H9 (cell line): ENCODE data around the gene NKD2. TPM values are rescaled to one million over a fixed set of nuclear protein-coding genes. Genes with fewer than 3 reads are reported as not detected.

Source experiments
- DNase-seq: peaks from one replicate; pipeline ENCODE4 v3.0.0-alpha.2; 2017
- H2AFZ ChIP-seq: one replicate; pipeline ENCODE4 v1.6.1; 2013; ENCODE audit warnings: mild to moderate bottlenecking, low read length, control low read depth, moderate library complexity
- H2AK5ac ChIP-seq: 2 replicates; pipeline ENCODE4 v1.6.1; 2013; ENCODE audit warnings: low read length, control low read depth, mixed read lengths; ENCODE audit not compliant: insufficient read length
- H2BK120ac ChIP-seq: one replicate; pipeline ENCODE4 v1.6.1; 2013; ENCODE audit warnings: low read depth, mild to moderate bottlenecking, low read length, control low read depth, inconsistent platforms; ENCODE audit not compliant: poor library complexity, severe bottlenecking
- H2BK12ac ChIP-seq: 2 replicates; pipeline ENCODE4 v1.6.1; 2013; ENCODE audit warnings: low read length, control low read depth, mixed read lengths, low read depth; ENCODE audit not compliant: insufficient read length
- H2BK15ac ChIP-seq: 2 replicates; pipeline ENCODE4 v1.6.1; 2013; ENCODE audit warnings: low read depth, low read length, control low read depth
- H2BK20ac ChIP-seq: one replicate; pipeline ENCODE4 v1.6.1; 2013; ENCODE audit warnings: low read depth, mild to moderate bottlenecking, low read length, control low read depth, inconsistent platforms; ENCODE audit not compliant: poor library complexity, severe bottlenecking
- H2BK5ac ChIP-seq: 2 replicates; pipeline ENCODE4 v1.6.1; 2013; ENCODE audit warnings: low read length, control low read depth, mixed read lengths; ENCODE audit not compliant: insufficient read length
- H3K14ac ChIP-seq: 2 replicates; pipeline ENCODE4 v1.6.1; 2013; ENCODE audit warnings: low read length, control low read depth; ENCODE audit not compliant: insufficient read depth
- H3K18ac ChIP-seq: 2 replicates; pipeline ENCODE4 v1.6.1; 2013; ENCODE audit warnings: low read depth, mild to moderate bottlenecking, mixed read lengths, low read length, control low read depth; ENCODE audit not compliant: insufficient read length
- H3K23ac ChIP-seq: 2 replicates; pipeline ENCODE4 v1.6.1; 2013; ENCODE audit warnings: low read length, control low read depth, mixed read lengths, low read depth; ENCODE audit not compliant: insufficient read length
- H3K23me2 ChIP-seq: 2 replicates; pipeline ENCODE4 v1.6.1; 2013; ENCODE audit warnings: low read depth, mild to moderate bottlenecking, mixed read lengths, low read length, control low read depth; ENCODE audit not compliant: insufficient read length, poor library complexity, severe bottlenecking
- H3K27ac ChIP-seq: 2 replicates; pipeline ENCODE4 v1.5.1; 2013; ENCODE audit warnings: low read length, control low read depth, mixed read lengths, low read depth; ENCODE audit not compliant: insufficient read length
- H3K27me3 ChIP-seq: 2 replicates; pipeline ENCODE4 v1.6.1; 2013; ENCODE audit warnings: low read length, control low read depth, inconsistent platforms; ENCODE audit not compliant: insufficient read depth
- H3K4ac ChIP-seq: 2 replicates; pipeline ENCODE4 v1.6.1; 2013; ENCODE audit warnings: low read depth, mild to moderate bottlenecking, control low read depth, inconsistent platforms, low read length, moderate library complexity
- H3K4me1 ChIP-seq: 2 replicates; pipeline ENCODE4 v1.6.1; 2013; ENCODE audit warnings: low read length, control low read depth, inconsistent platforms; ENCODE audit not compliant: insufficient read depth
- H3K4me2 ChIP-seq: 2 replicates; pipeline ENCODE4 v1.6.1; 2013; ENCODE audit warnings: low read length, control low read depth, mixed read lengths; ENCODE audit not compliant: insufficient read length, insufficient read depth
- H3K56ac ChIP-seq: 2 replicates; pipeline ENCODE4 v1.6.1; 2013; ENCODE audit warnings: low read depth, mild to moderate bottlenecking, mixed read lengths, low read length, control low read depth; ENCODE audit not compliant: insufficient read length
- H3K79me1 ChIP-seq: 2 replicates; pipeline ENCODE4 v1.6.1; 2013; ENCODE audit warnings: low read depth, mild to moderate bottlenecking, moderate library complexity, low read length, control low read depth, inconsistent platforms; ENCODE audit not compliant: insufficient read depth, poor library complexity, severe bottlenecking
- H3K79me2 ChIP-seq: 2 replicates; pipeline ENCODE4 v1.6.1; 2013; ENCODE audit warnings: low read length, control low read depth, inconsistent platforms; ENCODE audit not compliant: insufficient read depth
- H3K9ac ChIP-seq: 2 replicates; pipeline ENCODE4 v1.6.1; 2013; ENCODE audit warnings: low read length, control low read depth, mixed read lengths; ENCODE audit not compliant: insufficient read length; ENCODE audit errors: extremely low read depth
- H3K9me3 ChIP-seq: one replicate; pipeline ENCODE4 v1.6.1; 2013; ENCODE audit warnings: low read depth, low read length, inconsistent platforms; ENCODE audit not compliant: control insufficient read depth
- H3T11ph ChIP-seq: one replicate; pipeline ENCODE4 v1.6.1; 2013; ENCODE audit warnings: mild to moderate bottlenecking, low read length, control low read depth, inconsistent platforms
- H4K20me1 ChIP-seq: one replicate; pipeline ENCODE4 v1.6.1; 2013; ENCODE audit not compliant: control insufficient read depth, insufficient read length, insufficient read depth
- H4K5ac ChIP-seq: 2 replicates; pipeline ENCODE4 v1.6.1; 2013; ENCODE audit warnings: low read depth, mild to moderate bottlenecking, mixed read lengths, low read length, control low read depth; ENCODE audit not compliant: insufficient read length
- H4K8ac ChIP-seq: replicated peaks from 2 replicates; pipeline ENCODE4 v1.6.1; 2013; ENCODE audit warnings: low read length, control low read depth, mixed read lengths, low read depth; ENCODE audit not compliant: insufficient read length
- H4K91ac ChIP-seq: 2 replicates; pipeline ENCODE4 v1.6.1; 2013; ENCODE audit warnings: low read depth, mild to moderate bottlenecking, moderate library complexity, mixed read lengths, low read length, control low read depth; ENCODE audit not compliant: insufficient read length
- H3K27ac Mint-ChIP-seq, 3 experiments: 2 replicates in 2 of 3; 3 replicates in 1 of 3; pipeline ENCODE4 v1.8.0; 2020 to 2021; ENCODE audit warnings: mixed read lengths in 3 of 3, mild to moderate bottlenecking in 1 of 3, moderate library complexity in 1 of 3
- H3K27me3 Mint-ChIP-seq: 2 replicates; pipeline ENCODE4 v1.8.0; 2021; ENCODE audit warnings: low read depth, mild to moderate bottlenecking, moderate library complexity, mixed read lengths
- H3K36me3 Mint-ChIP-seq, 3 experiments: 2 replicates in 2 of 3; 3 replicates in 1 of 3; pipeline ENCODE4 v1.8.0; 2020 to 2021; ENCODE audit warnings: low read depth in 3 of 3, mixed read lengths in 3 of 3; ENCODE audit not compliant: insufficient read depth in 1 of 3
- H3K4me1 Mint-ChIP-seq, 2 experiments: 2 replicates each; pipeline ENCODE4 v1.8.0; 2020; ENCODE audit warnings: mixed read lengths in 2 of 2
- H3K4me3 Mint-ChIP-seq, 2 experiments: 2 replicates in 1 of 2; 3 replicates in 1 of 2; pipeline ENCODE4 v1.8.0; 2020 to 2021; ENCODE audit warnings: mild to moderate bottlenecking in 2 of 2, mixed read lengths in 2 of 2, moderate library complexity in 1 of 2
- H3K9me3 Mint-ChIP-seq, 2 experiments: 2 replicates in 1 of 2; 3 replicates in 1 of 2; pipeline ENCODE4 v1.8.0; 2020; ENCODE audit warnings: mild to moderate bottlenecking in 2 of 2, mixed read lengths in 2 of 2, moderate library complexity in 1 of 2
- WGBS: extraction: QIAGEN DNeasy Blood & Tissue Kit; methylation state at CpG from one replicate; pipeline ENCODE4 v1.1.7; 2013; ENCODE audit warnings: missing lambda C conversion rate, low lambda C conversion rate, mixed read lengths; ENCODE audit not compliant: insufficient read length; ENCODE audit errors: extremely low coverage; 5-methylcytosine and 5-hydroxymethylcytosine counted together
- total RNA-seq: library from RNA; stranded (reverse); gene quantifications from 2 replicates; pipeline ENCODE4 v1.2.1, GENCODE V29; 2021
- TF ChIP-seq, protein P1 (sequence below): fragments of 200-600 bp; sonication (generic); conservative IDR thresholded peaks from 3 replicates; pipeline ENCODE4 v1.8.0; 2021; ENCODE audit warnings: antibody characterized with exemption, mild to moderate bottlenecking

NKD2 gene
- total RNA-seq, 1 experiment from 2014 or later = 7.3 TPM

DNA sequence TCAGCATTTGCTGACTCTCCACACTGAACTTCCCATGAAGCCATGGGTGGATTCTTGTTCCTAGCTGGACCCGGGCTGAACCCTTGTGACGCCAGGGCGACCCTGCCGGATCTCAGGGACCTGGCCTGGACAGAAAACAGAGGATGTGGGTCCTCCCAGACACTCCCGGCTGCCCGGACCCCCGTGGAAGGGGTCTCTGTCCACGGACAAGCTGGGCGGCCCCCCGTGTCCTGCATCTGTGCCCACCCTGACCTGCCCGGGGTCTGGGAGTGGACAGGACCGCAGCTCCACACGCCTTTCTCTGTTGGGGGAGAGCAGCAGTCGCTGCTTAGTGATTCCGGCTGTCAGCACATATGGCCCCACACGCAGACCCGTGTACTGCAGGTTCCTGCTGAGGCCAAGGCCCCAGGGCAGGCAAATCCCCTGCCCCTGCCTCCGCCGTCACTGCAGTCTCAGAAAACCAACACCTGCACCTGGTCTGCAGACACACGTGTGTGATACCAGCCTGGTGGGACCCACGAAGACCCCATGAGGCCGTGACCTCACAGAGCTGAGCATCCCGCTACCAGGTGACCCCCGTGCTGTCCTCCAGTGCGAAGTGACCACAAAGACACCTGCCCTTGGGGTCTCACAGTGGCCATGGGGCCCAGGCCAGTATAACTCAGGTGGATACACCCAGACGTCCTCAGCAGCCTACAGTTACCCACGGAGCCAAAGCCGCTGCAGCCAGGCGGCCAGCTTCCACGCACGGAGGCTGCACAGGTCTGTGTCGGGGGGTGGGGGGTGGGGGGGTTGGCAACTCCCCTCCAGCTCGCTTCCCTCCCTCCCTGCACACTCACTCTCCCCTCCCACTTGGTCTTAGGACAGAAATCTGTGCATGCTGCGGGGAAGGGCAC lies 50.6 kb downstream of the NKD2 start:
- Histone ChIP-seq H4K20me1 (no peaks in the 10 kb centered on the region), H3K27me3 (no peaks in the 10 kb centered on the region), H3K9me3 (no peaks in the 10 kb centered on the region), H2BK20ac (no peak overlapping the region), H3K23me2 (no peaks in the 10 kb centered on the region), H2AFZ (no peak overlapping the region), H3K79me2 (no peaks in the 10 kb centered on the region), H3T11ph (no peak overlapping the region), H3K9ac (no peak overlapping the region), H2AK5ac (no peak overlapping the region), H2BK120ac (no peak overlapping the region), H3K18ac (no peak overlapping the region), H2BK5ac (no peak overlapping the region), H4K5ac (no peak overlapping the region), H4K91ac (no peak overlapping the region), H3K4ac (no peak overlapping the region), H3K4me1 (no peaks in the 10 kb centered on the region), H3K79me1 (no peaks in the 10 kb centered on the region), H3K4me2 (no peak overlapping the region), H3K27ac (no peak overlapping the region), H2BK12ac (no peak overlapping the region), H3K23ac (no peak overlapping the region), H2BK15ac (no peak overlapping the region), H3K56ac (no peak overlapping the region), H3K14ac (no peak overlapping the region; the same call in 1 of the 2 replicates), H4K8ac (no peak overlapping the region)
- no peak overlapping the region for H3K4me3 Mint-ChIP-seq
- no peaks in the 10 kb centered on the region for H3K4me1 Mint-ChIP-seq
- no CpG with 5 or more reads among the region's 34 CpGs for WGBS
- H3K27ac Mint-ChIP-seq = peak overlapping the region in 2 of 3 experiments; percentile 23 to 59; a peak in 2 of 7 replicates
- H3K9me3 Mint-ChIP-seq = no peaks in the 10 kb centered on the region
- H3K27me3 Mint-ChIP-seq = no peaks in the 10 kb centered on the region
- H3K36me3 Mint-ChIP-seq = peaks cover 9 to 39% (median 26%) of the 10 kb centered on the region in 3 experiments
- DNase-seq = no peak
- TF ChIP-seq, protein P1, sequence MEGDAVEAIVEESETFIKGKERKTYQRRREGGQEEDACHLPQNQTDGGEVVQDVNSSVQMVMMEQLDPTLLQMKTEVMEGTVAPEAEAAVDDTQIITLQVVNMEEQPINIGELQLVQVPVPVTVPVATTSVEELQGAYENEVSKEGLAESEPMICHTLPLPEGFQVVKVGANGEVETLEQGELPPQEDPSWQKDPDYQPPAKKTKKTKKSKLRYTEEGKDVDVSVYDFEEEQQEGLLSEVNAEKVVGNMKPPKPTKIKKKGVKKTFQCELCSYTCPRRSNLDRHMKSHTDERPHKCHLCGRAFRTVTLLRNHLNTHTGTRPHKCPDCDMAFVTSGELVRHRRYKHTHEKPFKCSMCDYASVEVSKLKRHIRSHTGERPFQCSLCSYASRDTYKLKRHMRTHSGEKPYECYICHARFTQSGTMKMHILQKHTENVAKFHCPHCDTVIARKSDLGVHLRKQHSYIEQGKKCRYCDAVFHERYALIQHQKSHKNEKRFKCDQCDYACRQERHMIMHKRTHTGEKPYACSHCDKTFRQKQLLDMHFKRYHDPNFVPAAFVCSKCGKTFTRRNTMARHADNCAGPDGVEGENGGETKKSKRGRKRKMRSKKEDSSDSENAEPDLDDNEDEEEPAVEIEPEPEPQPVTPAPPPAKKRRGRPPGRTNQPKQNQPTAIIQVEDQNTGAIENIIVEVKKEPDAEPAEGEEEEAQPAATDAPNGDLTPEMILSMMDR = no peak
